Thyroid gland (tissue), 4 donors: ENCODE measurements around the gene WDR89.

Experiments used
- POLR2A ChIP-seq, 2 donors: fragments of 450-650 bp; IDR thresholded peaks; one replicate each; pipeline ENCODE4 v1.6.1; 2017; ENCODE audit warnings: antibody characterized with exemption in 2 of 2, mild to moderate bottlenecking in 2 of 2, moderate library complexity in 1 of 2
- TF ChIP-seq, protein P1 (sequence below), 6 experiments: fragments of 200-600 bp in 3 of 6; fragments of 450-650 bp in 3 of 6; sonication (generic) in 3 of 6; IDR thresholded peaks; one replicate each; pipeline ENCODE4 v1.5.1; 2016 to 2019; ENCODE audit warnings: antibody characterized with exemption in 6 of 6, mild to moderate bottlenecking in 2 of 6, inconsistent platforms in 1 of 6, moderate library complexity in 1 of 6

DNA sequence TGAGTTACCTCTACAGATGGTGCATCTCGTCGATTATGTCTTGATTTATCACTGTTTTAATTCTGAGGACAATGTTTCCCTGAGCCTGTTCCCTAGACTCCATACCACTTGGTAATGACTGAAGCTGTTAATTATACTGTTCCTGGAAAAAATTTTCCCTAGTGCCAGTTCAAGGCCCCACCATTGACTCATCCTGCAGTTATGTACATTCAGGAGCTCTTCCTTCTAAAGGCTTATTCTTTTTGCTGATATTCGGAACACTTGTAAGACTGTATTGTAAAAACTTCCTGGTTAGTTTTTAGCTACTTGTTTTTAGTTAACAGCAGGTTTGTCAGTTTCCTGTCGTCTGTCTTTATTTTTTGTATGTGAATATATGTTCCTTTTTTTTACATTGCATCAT lies 68.1 kb downstream of the WDR89 start:
- no peak for TF ChIP-seq POLR2A (IDR thresholded peaks at IDR 0.05)
- TF ChIP-seq, protein P1, sequence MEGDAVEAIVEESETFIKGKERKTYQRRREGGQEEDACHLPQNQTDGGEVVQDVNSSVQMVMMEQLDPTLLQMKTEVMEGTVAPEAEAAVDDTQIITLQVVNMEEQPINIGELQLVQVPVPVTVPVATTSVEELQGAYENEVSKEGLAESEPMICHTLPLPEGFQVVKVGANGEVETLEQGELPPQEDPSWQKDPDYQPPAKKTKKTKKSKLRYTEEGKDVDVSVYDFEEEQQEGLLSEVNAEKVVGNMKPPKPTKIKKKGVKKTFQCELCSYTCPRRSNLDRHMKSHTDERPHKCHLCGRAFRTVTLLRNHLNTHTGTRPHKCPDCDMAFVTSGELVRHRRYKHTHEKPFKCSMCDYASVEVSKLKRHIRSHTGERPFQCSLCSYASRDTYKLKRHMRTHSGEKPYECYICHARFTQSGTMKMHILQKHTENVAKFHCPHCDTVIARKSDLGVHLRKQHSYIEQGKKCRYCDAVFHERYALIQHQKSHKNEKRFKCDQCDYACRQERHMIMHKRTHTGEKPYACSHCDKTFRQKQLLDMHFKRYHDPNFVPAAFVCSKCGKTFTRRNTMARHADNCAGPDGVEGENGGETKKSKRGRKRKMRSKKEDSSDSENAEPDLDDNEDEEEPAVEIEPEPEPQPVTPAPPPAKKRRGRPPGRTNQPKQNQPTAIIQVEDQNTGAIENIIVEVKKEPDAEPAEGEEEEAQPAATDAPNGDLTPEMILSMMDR (IDR thresholded peaks at IDR 0.05) = no peak
